Prostate gland (tissue), 2 donors: Measurements from ENCODE around the gene DUSP1. TPM values are rescaled to one million over a fixed set of nuclear protein-coding genes. Genes with fewer than 3 reads are reported as not detected.

Source experiments
- DNase-seq: peaks from one replicate; pipeline ENCODE4 v3.0.0-alpha.2; 2019; ENCODE audit warnings: low spot score
- H3K27ac ChIP-seq, 2 donors: fragments of 200-600 bp; sonication (generic); 2 replicates each; pipeline ENCODE4 v1.5.1; 2017 to 2019
- H3K27me3 ChIP-seq: fragments of 200-600 bp; sonication (generic); replicated peaks from 2 replicates; pipeline ENCODE4 v1.5.1; 2019; ENCODE audit not compliant: insufficient read depth
- H3K36me3 ChIP-seq, 2 donors: fragments of 200-600 bp; sonication (generic); 1 replicate in 1 of 2; 2 replicates in 1 of 2; pipeline versions ENCODE4 v1.5.1 to v1.8.1; 2017 to 2019
- H3K4me1 ChIP-seq: fragments of 200-600 bp; sonication (generic); replicated peaks from 2 replicates; pipeline ENCODE4 v1.5.1; 2019
- H3K4me3 ChIP-seq, 2 donors: fragments of 200-600 bp; sonication (generic); 2 replicates each; pipeline ENCODE4 v1.5.1; 2017 to 2019
- H3K9me3 ChIP-seq: fragments of 200-600 bp; sonication (generic); 2 replicates; pipeline ENCODE4 v1.5.1; 2017
- POLR2A ChIP-seq: fragments of 450-650 bp; IDR thresholded peaks from one replicate; pipeline ENCODE4 v1.6.1; 2016; ENCODE audit warnings: antibody characterized with exemption, mild to moderate bottlenecking
- POLR2AphosphoS5 ChIP-seq: sonication (generic); formaldehyde crosslinking; IDR thresholded peaks from one replicate; pipeline ENCODE4 v1.6.1; 2017; ENCODE audit warnings: antibody characterized with exemption
- WGBS: methylation state at CpG from one replicate; pipeline ENCODE4 v1.1.5; 2018; 5-methylcytosine and 5-hydroxymethylcytosine counted together
- intact Hi-C: fragments of 100-400 bp; cut with DNase I; formaldehyde crosslinking; loops from one replicate; pipeline ENCODE4 v1.14.2; 2022
- total RNA-seq, 2 donors: library from RNA; depleted of rRNA; stranded (reverse); fragments of >200 nt; gene quantifications; one replicate each; pipeline ENCODE4 v1.1.0, GENCODE V29; 2016
- TF ChIP-seq, protein P1 (sequence below), 4 experiments: fragments of 200-600 bp in 2 of 4; fragments of 450-650 bp in 2 of 4; sonication (generic) in 2 of 4; IDR thresholded peaks; 1 replicate in 3 of 4; 2 replicates in 1 of 4; pipeline ENCODE4 v1.5.1; 2016 to 2019; ENCODE audit warnings: antibody characterized with exemption in 4 of 4, mild to moderate bottlenecking in 2 of 4, moderate library complexity in 2 of 4

The DUSP1 gene
- total RNA-seq, 2 donors from 2014 or later: 559 to 659 TPM

DNA sequence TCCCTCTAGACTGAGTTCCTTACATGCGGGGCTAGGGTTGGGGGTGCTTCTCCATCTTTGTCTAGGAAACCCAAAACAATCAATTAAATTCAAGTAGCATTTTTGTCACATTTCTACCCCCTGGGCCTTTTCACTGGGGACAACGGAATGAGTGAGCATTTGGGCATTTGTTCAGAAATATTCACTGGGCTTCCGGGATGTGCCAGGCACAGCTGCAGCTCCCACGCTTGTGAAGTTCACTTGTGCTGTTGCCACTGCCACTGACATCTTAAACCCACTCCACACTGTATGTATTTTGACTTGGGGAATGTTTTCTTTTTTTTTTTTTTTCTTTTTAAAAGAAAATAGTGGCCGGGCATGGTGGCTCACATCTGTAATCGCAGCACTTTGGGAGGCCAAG lies 31.6 kb downstream of the DUSP1 start:
- DNase-seq: no peak
- H3K9me3 ChIP-seq: no peaks in the 10 kb centered on the region
- no peaks in the 10 kb centered on the region for H3K27me3 ChIP-seq
- no peak overlapping the region for H3K27ac ChIP-seq
- H3K4me1 ChIP-seq: no peaks in the 10 kb centered on the region
- no peak overlapping the region for H3K4me3 ChIP-seq
- H3K36me3 ChIP-seq: no peaks in the 10 kb centered on the region
- WGBS: 95% methylated on average over 6 of the region's 6 CpGs
- intact Hi-C loops: no loop called here
- TF ChIP-seq POLR2A: no peak
- TF ChIP-seq, protein P1, sequence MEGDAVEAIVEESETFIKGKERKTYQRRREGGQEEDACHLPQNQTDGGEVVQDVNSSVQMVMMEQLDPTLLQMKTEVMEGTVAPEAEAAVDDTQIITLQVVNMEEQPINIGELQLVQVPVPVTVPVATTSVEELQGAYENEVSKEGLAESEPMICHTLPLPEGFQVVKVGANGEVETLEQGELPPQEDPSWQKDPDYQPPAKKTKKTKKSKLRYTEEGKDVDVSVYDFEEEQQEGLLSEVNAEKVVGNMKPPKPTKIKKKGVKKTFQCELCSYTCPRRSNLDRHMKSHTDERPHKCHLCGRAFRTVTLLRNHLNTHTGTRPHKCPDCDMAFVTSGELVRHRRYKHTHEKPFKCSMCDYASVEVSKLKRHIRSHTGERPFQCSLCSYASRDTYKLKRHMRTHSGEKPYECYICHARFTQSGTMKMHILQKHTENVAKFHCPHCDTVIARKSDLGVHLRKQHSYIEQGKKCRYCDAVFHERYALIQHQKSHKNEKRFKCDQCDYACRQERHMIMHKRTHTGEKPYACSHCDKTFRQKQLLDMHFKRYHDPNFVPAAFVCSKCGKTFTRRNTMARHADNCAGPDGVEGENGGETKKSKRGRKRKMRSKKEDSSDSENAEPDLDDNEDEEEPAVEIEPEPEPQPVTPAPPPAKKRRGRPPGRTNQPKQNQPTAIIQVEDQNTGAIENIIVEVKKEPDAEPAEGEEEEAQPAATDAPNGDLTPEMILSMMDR (IDR thresholded peaks at IDR 0.05): no peak
- no peak for TF ChIP-seq POLR2AphosphoS5

DNA sequence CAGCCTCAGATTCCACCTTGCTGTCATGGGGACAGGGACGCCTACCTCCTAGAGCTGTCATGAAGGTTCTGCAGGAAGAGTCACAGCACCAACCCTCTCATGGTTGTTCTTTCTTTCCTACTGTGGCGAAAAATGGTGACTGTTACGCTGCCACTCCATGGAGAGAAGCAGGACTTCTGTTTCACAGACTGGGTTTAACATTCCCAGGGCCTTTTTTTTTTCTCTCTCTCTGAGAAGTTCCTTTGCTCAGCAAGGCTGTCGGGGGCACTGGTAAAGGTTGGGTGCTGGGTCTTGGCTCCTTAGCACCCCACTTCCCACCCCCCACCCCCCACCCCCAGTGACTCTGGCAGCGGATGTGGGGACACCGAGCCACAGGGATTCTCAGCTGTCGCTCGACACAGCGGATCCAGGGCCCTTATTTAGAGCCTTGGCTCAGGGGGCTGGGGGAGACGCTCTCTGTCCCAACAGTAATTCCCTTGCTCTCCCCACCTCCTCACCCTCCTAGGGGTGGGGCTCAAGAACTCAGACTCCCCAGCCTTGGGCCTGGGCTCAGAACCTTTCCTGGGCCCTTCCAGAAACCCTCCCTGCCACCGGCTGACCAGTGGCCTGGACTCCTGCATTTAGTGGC lies 34.4 kb downstream of the DUSP1 start:
- H3K36me3 ChIP-seq: no peaks in the 10 kb centered on the region
- no peak overlapping the region for H3K4me3 ChIP-seq
- intact Hi-C loops: no loop called here
- WGBS: 96% methylated on average over 11 of the region's 11 CpGs
- no peaks in the 10 kb centered on the region for H3K9me3 ChIP-seq
- no peak overlapping the region for H3K27ac ChIP-seq
- H3K27me3 ChIP-seq: no peaks in the 10 kb centered on the region
- no peak for DNase-seq
- H3K4me1 ChIP-seq: peaks cover 8% of the 10 kb centered on the region
- TF ChIP-seq, protein P1 (IDR thresholded peaks at IDR 0.05): no peak
- TF ChIP-seq POLR2AphosphoS5 (no peak), POLR2A (no peak)

DNA sequence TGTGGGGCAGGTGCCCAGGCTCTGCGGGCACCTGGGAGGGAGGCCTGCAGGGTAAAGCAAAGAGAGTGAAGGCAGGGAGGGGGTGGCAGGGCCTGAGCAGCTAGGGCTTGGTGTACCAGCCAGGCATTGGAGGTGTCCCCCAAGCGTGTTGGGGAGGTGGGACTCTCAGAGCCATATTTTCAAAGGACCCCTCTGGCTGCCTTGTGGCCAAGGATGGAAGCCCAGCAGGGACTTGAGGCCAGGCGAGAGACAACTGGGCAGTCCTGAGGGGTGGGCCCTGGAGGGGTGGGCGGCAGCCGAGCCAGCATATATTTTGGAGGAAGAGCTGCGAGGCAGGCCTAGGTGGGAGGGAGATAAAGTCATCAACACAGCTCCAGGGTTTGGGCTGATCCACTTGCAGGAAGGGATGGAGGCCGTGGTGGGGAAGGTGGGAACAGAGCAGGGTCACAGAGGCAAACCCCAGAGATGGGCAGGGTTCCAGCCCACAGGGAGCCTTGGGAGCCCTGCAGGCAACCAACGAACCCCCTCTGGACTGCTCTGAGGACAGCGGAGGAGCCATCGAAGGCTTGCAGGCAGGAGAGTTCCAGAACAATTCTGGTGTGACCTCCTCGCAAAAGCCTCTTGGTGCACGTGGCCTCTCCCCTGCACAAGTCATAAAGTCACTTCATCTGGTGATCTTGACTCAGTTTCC lies 35.7 kb downstream of the DUSP1 start:
- H3K36me3 ChIP-seq: no peaks in the 10 kb centered on the region
- no peaks in the 10 kb centered on the region for H3K9me3 ChIP-seq
- no peaks in the 10 kb centered on the region for H3K27me3 ChIP-seq
- WGBS: 90% methylated on average over 12 of the region's 12 CpGs
- no peak overlapping the region for H3K4me3 ChIP-seq
- H3K4me1 ChIP-seq: peaks cover 8% of the 10 kb centered on the region
- DNase-seq: no peak
- no peak for TF ChIP-seq POLR2AphosphoS5
- TF ChIP-seq, protein P1 (IDR thresholded peaks at IDR 0.05): no peak
- TF ChIP-seq POLR2A: no peak
- intact Hi-C loops: no loop called here
- no peak overlapping the region for H3K27ac ChIP-seq

DNA sequence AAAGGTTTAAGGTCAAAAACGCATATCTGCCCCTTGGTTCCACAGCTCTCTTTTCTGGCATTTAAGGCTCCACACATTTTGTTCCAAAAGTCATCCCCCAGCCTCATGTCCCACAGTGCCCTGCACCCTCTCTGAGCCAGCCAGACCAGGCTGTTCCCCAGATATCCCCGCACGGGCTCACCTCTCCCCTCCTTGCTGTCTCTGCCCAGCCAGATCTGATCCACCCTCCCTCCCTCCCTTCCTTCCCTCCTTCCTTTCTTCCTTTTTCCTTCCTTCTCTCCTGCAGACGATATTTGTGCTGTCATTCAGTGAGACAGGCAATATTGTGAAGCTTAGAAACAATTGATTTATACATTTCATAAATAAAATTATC lies 37.0 kb downstream of the DUSP1 start:
- H3K9me3 ChIP-seq: no peaks in the 10 kb centered on the region
- TF ChIP-seq POLR2AphosphoS5 (no peak), POLR2A (no peak)
- TF ChIP-seq, protein P1 (IDR thresholded peaks at IDR 0.05): no peak
- WGBS: 21% methylated on average over 4 of the region's 4 CpGs
- H3K27me3 ChIP-seq: no peaks in the 10 kb centered on the region
- intact Hi-C loops: loop anchor here (5.0 kb wide), 1 partner anchor 33 kb away; no protein-coding TSS in a partner anchor
- no peak for DNase-seq
- H3K4me1 ChIP-seq: peaks cover 8% of the 10 kb centered on the region
- peak overlapping the region; percentile 77 to 80 for H3K27ac ChIP-seq
- no peaks in the 10 kb centered on the region for H3K36me3 ChIP-seq
- no peak overlapping the region for H3K4me3 ChIP-seq
